GM21381 (cell line): Measurements from ENCODE around the gene TAGLN3.
A peak's percentile ranks its signal among the peaks of the same experiment; 100 is the strongest.

Source experiments
- ATAC-seq: cut with Tn5 transposase; IDR thresholded peaks from one replicate; pipeline ENCODE4 v1.9.1; 2021; ENCODE audit warnings: mild to moderate bottlenecking, moderate library complexity; ENCODE audit not compliant: unreplicated experiment

The TAGLN3 gene

GRCh38 chr3:112043621-112044201 lies 45.0 kb downstream of the TAGLN3 start:
- ATAC-seq, result peak; percentile 83

- ATAC-seq, result no peak
Observed at GRCh38 chr3:112046599-112046998, 47.9 kb downstream of the TAGLN3 start.

- no peak for ATAC-seq
Observed at GRCh38 chr3:112047264-112047663, 48.5 kb downstream of the TAGLN3 start.

GRCh38 chr3:112048911-112049310 lies 50.2 kb downstream of the TAGLN3 start:
- no peak for ATAC-seq

- ATAC-seq, result no peak
Observed at GRCh38 chr3:112053229-112053628, 54.5 kb downstream of the TAGLN3 start.

- no peak for ATAC-seq
Observed at GRCh38 chr3:112056451-112056929, 57.8 kb downstream of the TAGLN3 start.

GRCh38 chr3:112059497-112059896 lies 60.8 kb downstream of the TAGLN3 start:
- no peak for ATAC-seq

GRCh38 chr3:112061152-112061551 lies 62.4 kb downstream of the TAGLN3 start:
- no peak for ATAC-seq
